HCT116 (cell line): ENCODE measurements around the gene CCSER1. TPM values are rescaled to one million over a fixed set of nuclear protein-coding genes. Genes with fewer than 3 reads are reported as not detected.

Experiments
- ATAC-seq: fragments of 200-7000 bp; cut with Tn5 transposase; 2 replicates; pipeline ENCODE4 v1.9.1; 2020; ENCODE audit warnings: mild to moderate bottlenecking, moderate library complexity
- BruUV-seq: library from RNA; stranded (reverse); fragments of 400-500 nt; replicated peaks from 2 replicates; lab custom pipeline; 2021; lab: Mats Ljungman, UMichigan
- CTCF ChIA-PET: fragments of 300-600 bp; sonication (Branson Sonifier 250); formaldehyde crosslinking; loops from one replicate; lab custom pipeline; 2021; ENCODE audit warnings: antibody characterized with exemption; lab: Charles Lee
- POLR2A ChIA-PET: fragments of 300-600, 350-600 bp; sonication (Branson Sonifier 250); formaldehyde crosslinking; loops from one replicate; lab custom pipeline; 2021; ENCODE audit warnings: antibody characterized with exemption; lab: Charles Lee
- RAD21 ChIA-PET, 2 experiments: fragments of 300-600 bp; sonication (Branson Sonifier 250); formaldehyde crosslinking; loops; one replicate each; lab custom pipeline; 2023; ENCODE audit warnings: low total read pairs in 2 of 2; ENCODE audit not compliant: uncharacterized antibody in 2 of 2, unreplicated experiment in 2 of 2, low non-redundant PET in 1 of 2; lab: Charles Lee
- DNase-seq: peaks from one replicate; pipeline ENCODE4 v3.0.0-alpha.2; 2010; ENCODE audit warnings: low read depth, low spot score
- H2AFZ ChIP-seq: fragments of 200-600 bp; shearing (Covaris generic), sonication (generic); 2 replicates; pipeline ENCODE4 v1.6.1; 2017; ENCODE audit warnings: low read depth, mixed run types, mixed read lengths, antibody characterized with exemption, low read length; ENCODE audit not compliant: poor library complexity, severe bottlenecking
- H3K27ac ChIP-seq: 2 replicates; pipeline ENCODE4 v1.5.1; 2012; ENCODE audit warnings: low read depth, low read length
- H3K27me3 ChIP-seq: fragments of 200-600 bp; sonication (generic); 2 replicates; pipeline ENCODE4 v1.6.1; 2016; ENCODE audit warnings: mixed run types, low read length, mixed read lengths; ENCODE audit not compliant: insufficient read depth
- H3K36me3 ChIP-seq, 2 experiments: fragments of 200-500 bp in 1 of 2; fragments of 200-600 bp in 1 of 2; sonication (Bioruptor generic) in 1 of 2; sonication (generic) in 1 of 2; 2 replicates each; pipeline versions ENCODE4 v1.5.1 to v1.6.1; 2014 to 2016; ENCODE audit warnings: low read length in 2 of 2, inconsistent platforms in 1 of 2, mixed read lengths in 1 of 2, mixed run types in 1 of 2; ENCODE audit not compliant: insufficient read depth in 2 of 2, control insufficient read depth in 1 of 2
- H3K4me1 ChIP-seq, 2 experiments: fragments of 200-600 bp in 1 of 2; sonication (generic) in 1 of 2; 2 replicates each; pipeline versions ENCODE4 v1.5.1 to v1.6.1; 2012 to 2017; ENCODE audit warnings: low read length in 2 of 2, inconsistent platforms in 1 of 2, mild to moderate bottlenecking in 1 of 2, mixed read lengths in 1 of 2, mixed run types in 1 of 2, moderate library complexity in 1 of 2; ENCODE audit not compliant: insufficient read depth in 2 of 2, control insufficient read depth in 1 of 2
- H3K4me2 ChIP-seq: fragments of 200-600 bp; sonication (generic); 2 replicates; pipeline ENCODE4 v1.6.1; 2017; ENCODE audit warnings: mixed run types, low read length, mixed read lengths
- H3K4me3 ChIP-seq, 2 experiments: fragments of 200-600 bp in 1 of 2; sonication (generic) in 1 of 2; replicated peaks in 1 of 2; 2 replicates each; pipeline ENCODE4 v1.5.1; 2011 to 2016; ENCODE audit warnings: low read length in 2 of 2, control low read depth in 1 of 2, low read depth in 1 of 2, mild to moderate bottlenecking in 1 of 2, mixed read lengths in 1 of 2, mixed run types in 1 of 2
- H3K79me2 ChIP-seq: fragments of 200-600 bp; sonication (generic); 2 replicates; pipeline ENCODE4 v1.6.1; 2017; ENCODE audit warnings: mild to moderate bottlenecking, mixed run types, low read length, moderate library complexity, mixed read lengths; ENCODE audit not compliant: insufficient read depth
- H3K9ac ChIP-seq: fragments of 200-600 bp; sonication (generic); 2 replicates; pipeline ENCODE4 v1.6.1; 2016; ENCODE audit warnings: low read length, mixed read lengths
- H3K9me2 ChIP-seq: fragments of 200-600 bp; sonication (generic), shearing (Covaris generic); 2 replicates; pipeline ENCODE4 v1.6.1; 2017; ENCODE audit warnings: mixed run types, mild to moderate bottlenecking, moderate library complexity; ENCODE audit not compliant: insufficient read depth
- H3K9me3 ChIP-seq, 2 experiments: fragments of 200-500 bp in 1 of 2; fragments of 200-600 bp in 1 of 2; sonication (Bioruptor generic) in 1 of 2; sonication (generic) in 1 of 2; 2 replicates each; pipeline ENCODE4 v1.6.1; 2014 to 2017; ENCODE audit warnings: low read length in 2 of 2, mixed read lengths in 2 of 2, inconsistent platforms in 1 of 2, low read depth in 1 of 2, mild to moderate bottlenecking in 1 of 2, mixed run types in 1 of 2, moderate library complexity in 1 of 2; ENCODE audit not compliant: control insufficient read depth in 1 of 2, insufficient read depth in 1 of 2
- H4K20me1 ChIP-seq: fragments of 200-600 bp; sonication (generic), shearing (Covaris generic); 2 replicates; pipeline ENCODE4 v1.6.1; 2017; ENCODE audit warnings: mixed run types, mild to moderate bottlenecking, moderate library complexity; ENCODE audit not compliant: insufficient read depth
- ATF3 ChIP-seq: IDR thresholded peaks from 2 replicates; pipeline ENCODE4 v1.6.1; 2012
- CBX3 ChIP-seq: IDR thresholded peaks from 2 replicates; pipeline ENCODE4 v1.6.1; 2012; ENCODE audit warnings: low read depth
- EGR1 ChIP-seq: IDR thresholded peaks from 2 replicates; pipeline ENCODE4 v1.6.1; 2012; ENCODE audit warnings: low read depth
- ELF1 ChIP-seq: IDR thresholded peaks from 2 replicates; pipeline ENCODE4 v1.6.1; 2012; ENCODE audit warnings: low read depth, borderline replicate concordance
- EZH2 ChIP-seq: fragments of 200-600 bp; sonication (generic); IDR thresholded peaks from 2 replicates; pipeline ENCODE4 v1.6.1; 2017; ENCODE audit warnings: antibody characterized with exemption, mixed run types
- EZH2phosphoT487 ChIP-seq: fragments of 200-600 bp; IDR thresholded peaks from 2 replicates; pipeline ENCODE4 v1.6.1; 2018; ENCODE audit warnings: antibody characterized with exemption, borderline replicate concordance
- FOSL1 ChIP-seq: IDR thresholded peaks from 2 replicates; pipeline ENCODE4 v1.6.1; 2012; ENCODE audit warnings: low read depth
- JUND ChIP-seq: IDR thresholded peaks from 2 replicates; pipeline ENCODE4 v1.6.1; 2012
- POLR2A ChIP-seq: IDR thresholded peaks from 2 replicates; pipeline ENCODE4 v1.7.0; 2011; ENCODE audit warnings: borderline replicate concordance; ENCODE audit not compliant: insufficient read depth, insufficient read length; ENCODE audit errors: extremely low read depth
- POLR2AphosphoS5 ChIP-seq: IDR thresholded peaks from 2 replicates; pipeline ENCODE4 v1.6.1; 2011; ENCODE audit warnings: mild to moderate bottlenecking, low read depth, low read length, moderate library complexity
- RAD21 ChIP-seq: IDR thresholded peaks from 2 replicates; pipeline ENCODE4 v1.6.1; 2012; ENCODE audit warnings: low read depth, mild to moderate bottlenecking
- SIN3A ChIP-seq: IDR thresholded peaks from 2 replicates; pipeline ENCODE4 v1.6.1; 2012; ENCODE audit warnings: low read depth
- SP1 ChIP-seq: IDR thresholded peaks from 2 replicates; pipeline ENCODE4 v1.6.1; 2012; ENCODE audit warnings: low read depth
- SRF ChIP-seq: IDR thresholded peaks from 2 replicates; pipeline ENCODE4 v1.6.1; 2012; ENCODE audit warnings: low read depth
- TCF7L2 ChIP-seq: IDR thresholded peaks from 2 replicates; pipeline ENCODE4 v1.7.0; 2011; ENCODE audit warnings: borderline replicate concordance, inconsistent platforms; ENCODE audit not compliant: insufficient read depth, insufficient read length; ENCODE audit errors: extremely low read depth
- YY1 ChIP-seq: IDR thresholded peaks from 2 replicates; pipeline ENCODE4 v1.6.1; 2011; ENCODE audit warnings: low read length, low read depth, moderate library complexity, mild to moderate bottlenecking; ENCODE audit not compliant: insufficient replicate concordance; ENCODE audit errors: extremely low read depth
- ZBTB33 ChIP-seq: IDR thresholded peaks from 2 replicates; pipeline ENCODE4 v1.6.1; 2011; ENCODE audit warnings: mild to moderate bottlenecking, low read length, moderate library complexity; ENCODE audit not compliant: insufficient replicate concordance; ENCODE audit errors: extremely low read depth
- ZFX ChIP-seq: fragments of 450-650 bp; IDR thresholded peaks from 2 replicates; pipeline ENCODE4 v1.6.1; 2017
- ZNF274 ChIP-seq: fragments of 200-500 bp; sonication (Bioruptor generic); IDR thresholded peaks from 2 replicates; pipeline ENCODE4 v1.6.1; 2014; ENCODE audit warnings: mild to moderate bottlenecking, low read depth, low read length, inconsistent platforms
- intact Hi-C: fragments of 100-400 bp; cut with micrococcal nuclease; formaldehyde crosslinking; loops from 2 replicates; pipeline ENCODE4 v1.10.0; 2022
- total RNA-seq: library from RNA; stranded (reverse); gene quantifications from one replicate; pipeline ENCODE4 v1.2.1, GENCODE V29; 2021; ENCODE audit not compliant: unreplicated experiment

CCSER1 gene
- total RNA-seq, 1 experiment from 2014 or later, result 6.7 TPM

GRCh38 chr4:91284480-91284879 is 1157.3 kb downstream of the CCSER1 start:
- H3K27me3 ChIP-seq, result no peaks in the 10 kb centered on the region
- no peaks in the 10 kb centered on the region for H3K4me1 ChIP-seq
- H3K4me2 ChIP-seq, result no peak overlapping the region
- no peak overlapping the region for H2AFZ ChIP-seq
- no peak for ATAC-seq
- no peaks in the 10 kb centered on the region for H3K9me2 ChIP-seq
- BruUV-seq, result no TSS peak
- H3K9ac ChIP-seq, result no peak overlapping the region
- ChIA-PET POLR2A (no interaction called here), CTCF (no interaction called here), RAD21 (no interaction called here)
- no peaks in the 10 kb centered on the region for H4K20me1 ChIP-seq
- no peaks in the 10 kb centered on the region for H3K36me3 ChIP-seq
- TF ChIP-seq POLR2AphosphoS5, result no peak
- TF ChIP-seq POLR2A, result no peak
- H3K27ac ChIP-seq, result no peak overlapping the region
- H3K79me2 ChIP-seq, result no peaks in the 10 kb centered on the region
- intact Hi-C loops, result no loop called here
- no peak for DNase-seq
- no peaks in the 10 kb centered on the region for H3K9me3 ChIP-seq
- H3K4me3 ChIP-seq, result no peak overlapping the region

- Histone ChIP-seq H3K9me2 (no peaks in the 10 kb centered on the region), H4K20me1 (no peaks in the 10 kb centered on the region), H3K36me3 (no peaks in the 10 kb centered on the region), H3K9ac (no peak overlapping the region), H3K4me1 (no peaks in the 10 kb centered on the region), H3K4me2 (no peak overlapping the region), H3K9me3 (no peaks in the 10 kb centered on the region), H3K27ac (no peak overlapping the region), H3K4me3 (no peak overlapping the region)
- DNase-seq (no peak), ATAC-seq (no peak)
- no TSS peak for BruUV-seq
- intact Hi-C loops, result no loop called here
- RAD21 ChIA-PET, result no interaction called here
- POLR2A ChIA-PET, result no interaction called here
- CTCF ChIA-PET, result no interaction called here
- TF ChIP-seq ZBTB33 (no peak), JUND (no peak), EGR1 (no peak), FOSL1 (no peak), RAD21 (no peak), ATF3 (no peak), EZH2phosphoT487 (no peak), SP1 (no peak), CBX3 (no peak), YY1 (no peak), SRF (no peak), EZH2 (no peak), ELF1 (no peak), ZFX (no peak), ZNF274 (no peak), TCF7L2 (no peak), SIN3A (no peak), POLR2A (no peak)
- TF ChIP-seq, all 23 proteins: peak for 0
- no peaks in the 10 kb centered on the region for H3K27me3 ChIP-seq
- no peak overlapping the region for H2AFZ ChIP-seq
- no peaks in the 10 kb centered on the region for H3K79me2 ChIP-seq
Measured at GRCh38 chr4:91285487-91285886, 1158.3 kb downstream of the CCSER1 start.
